Kidney (tissue), 14 donors: ENCODE results near the gene OCEL1. TPM values are rescaled to one million over a fixed set of nuclear protein-coding genes. Genes with fewer than 3 reads are reported as not detected.

ENCODE experiments used
- DNase-seq, 5 donors: peaks; one replicate each; pipeline ENCODE4 v3.0.0-alpha.2; 2013 to 2020
- FAIRE-seq: peaks from 2 replicates; lab custom pipeline; 2012; peaks lifted over from hg19 to GRCh38; lab: Jason Lieb, UNC
- H3K27ac ChIP-seq, 2 donors: one replicate each; pipeline ENCODE4 v1.7.0; 2013; ENCODE audit warnings: low read depth in 2 of 2, low read length in 2 of 2, inconsistent platforms in 1 of 2
- H3K27me3 ChIP-seq: one replicate; pipeline ENCODE4 v1.7.1; 2013; ENCODE audit warnings: low read length, inconsistent platforms; ENCODE audit not compliant: control insufficient read depth, insufficient read depth
- H3K36me3 ChIP-seq, 3 donors: one replicate each; pipeline versions ENCODE4 v1.7.0 to v1.7.1; 2013; ENCODE audit warnings: low read length in 3 of 3, control low read depth in 1 of 3, inconsistent platforms in 1 of 3; ENCODE audit not compliant: insufficient read depth in 3 of 3, control insufficient read depth in 2 of 3
- H3K4me1 ChIP-seq, 3 donors: one replicate each; pipeline versions ENCODE4 v1.7.0 to v1.7.1; 2013; ENCODE audit warnings: low read length in 3 of 3, inconsistent platforms in 1 of 3, low read depth in 1 of 3; ENCODE audit not compliant: control insufficient read depth in 2 of 3, insufficient read depth in 2 of 3
- H3K4me3 ChIP-seq, 3 donors: one replicate each; pipeline versions ENCODE4 v1.7.0 to v1.8.1; 2013; ENCODE audit warnings: low read length in 3 of 3, control low read depth in 1 of 3, inconsistent platforms in 1 of 3
- H3K9ac ChIP-seq, 3 donors: one replicate each; pipeline versions ENCODE4 v1.7.0 to v1.7.1; 2013; ENCODE audit warnings: low read length in 3 of 3, control low read depth in 1 of 3, inconsistent platforms in 1 of 3
- H3K9me3 ChIP-seq, 3 donors: one replicate each; pipeline versions ENCODE4 v1.7.0 to v1.7.1; 2013; ENCODE audit warnings: low read length in 3 of 3, control low read depth in 1 of 3, inconsistent platforms in 1 of 3; ENCODE audit not compliant: control insufficient read depth in 2 of 3, insufficient read depth in 1 of 3
- CTCF ChIP-seq: IDR thresholded peaks from 3 replicates; pipeline ENCODE4 v1.5.1; 2012; ENCODE audit warnings: mild to moderate bottlenecking, moderate library complexity, borderline replicate concordance; ENCODE audit not compliant: insufficient read depth; ENCODE audit errors: extremely low read depth
- intact Hi-C: fragments of 100-400 bp; cut with DNase I; formaldehyde crosslinking; loops from one replicate; pipeline ENCODE4 v1.11.1; 2022
- polyA plus RNA-seq: library from polyadenylated mRNA; stranded (reverse); fragments of 350-450 nt; fragmentation: Illumina TruSeq; extraction: RNeasy Lipid Tissue Mini Kit (QIAGEN cat#74804); gene quantifications from one replicate; pipeline ENCODE4 v1.2.3, GENCODE V29; 2014; ENCODE audit warnings: low read depth, low replicate concordance; ENCODE audit not compliant: insufficient read depth
- total RNA-seq: library from RNA; stranded (reverse); fragmentation: NEBNext Ultra II Directional; extraction: Animal tissue kit (Norgen Biotek cat#: 25700); gene quantifications from one replicate; pipeline ENCODE4 v1.2.1, GENCODE V29; 2021
- donor health status: control.
- donor health status: control.
- donor health status: control.
- donor health status: control.
- donor health status: control.
- donor health status: DM: yes; HTN: yes; CAD: no.
- donor health status: Normal renal cell carcinoma (clear cell type).

Gene OCEL1
- total and polyA plus RNA-seq, 2 donors from 2014 or later = 35.3 to 80.1 TPM

- Histone ChIP-seq H3K36me3 (peaks cover 0 to 16% (median 5%) of the 10 kb centered on the region in 3 donors), H3K27me3 (no peaks in the 10 kb centered on the region), H3K4me1 (peaks cover 0 to 16% (median 6%) of the 10 kb centered on the region in 3 donors), H3K27ac (peak overlapping the region in 1 of 2 donors; percentile 75), H3K9ac (no peak overlapping the region), H3K9me3 (no peaks in the 10 kb centered on the region), H3K4me3 (no peak overlapping the region)
- intact Hi-C loops = no loop called here
- peak in 3 of 5 donors; percentile 44 to 80 (median 75) for DNase-seq
- no peak for TF ChIP-seq CTCF
- FAIRE-seq = no peak
Observed at GRCh38 chr19:17235971-17236777, 10.1 kb downstream of the OCEL1 start.

GRCh38 chr19:17236811-17237543, 11.0 kb downstream of the OCEL1 start:
- no peak overlapping the region for H3K27ac ChIP-seq
- no peak overlapping the region for H3K9ac ChIP-seq
- H3K4me3 ChIP-seq = no peak overlapping the region
- no peaks in the 10 kb centered on the region for H3K27me3 ChIP-seq
- DNase-seq (peak in 1 of 5 donors; percentile 63), FAIRE-seq (no peak)
- no peaks in the 10 kb centered on the region for H3K9me3 ChIP-seq
- H3K4me1 ChIP-seq = peaks cover 0 to 18% (median 9%) of the 10 kb centered on the region in 3 donors
- intact Hi-C loops = no loop called here
- no peak for TF ChIP-seq CTCF
- peaks cover 0 to 16% (median 3%) of the 10 kb centered on the region in 3 donors for H3K36me3 ChIP-seq

- Histone ChIP-seq H3K9me3 (no peaks in the 10 kb centered on the region), H3K36me3 (peaks cover 0 to 16% (median 3%) of the 10 kb centered on the region in 3 donors), H3K4me3 (no peak overlapping the region), H3K27ac (no peak overlapping the region), H3K27me3 (no peaks in the 10 kb centered on the region), H3K4me1 (peaks cover 0 to 26% (median 18%) of the 10 kb centered on the region in 3 donors), H3K9ac (no peak overlapping the region)
- FAIRE-seq (no peak), DNase-seq (no peak)
- intact Hi-C loops = no loop called here
- no peak for TF ChIP-seq CTCF
Observed at GRCh38 chr19:17237747-17238706, 12.0 kb downstream of the OCEL1 start.
